Inflammatory macrophage (primary cell): ENCODE measurements around the gene CORIN.
"Not testable (repeated sequence)": the region's sequence is repeated elsewhere in the genome, so short reads cannot be mapped to it uniquely, and the experiment has no call there.

Source experiments
- DNase-seq, 2 donors: peaks; one replicate each; pipeline ENCODE4 v3.0.0-alpha.2; 2020 to 2022

The CORIN gene

GRCh38 chr4:47631161-47631560, 206.7 kb downstream of the CORIN start:
- no peak for DNase-seq

GRCh38 chr4:47624031-47624441, 213.8 kb downstream of the CORIN start:
- DNase-seq, result no peak

GRCh38 chr4:47621181-47621580, 216.7 kb downstream of the CORIN start:
- no peak for DNase-seq

- no peak for DNase-seq
Observed at GRCh38 chr4:47619691-47620090, 218.2 kb downstream of the CORIN start.

GRCh38 chr4:47617607-47618006, 220.3 kb downstream of the CORIN start:
- no peak for DNase-seq

- DNase-seq, result no peak
Observed at GRCh38 chr4:47615385-47615784, 222.5 kb downstream of the CORIN start.

GRCh38 chr4:47612116-47613023, 225.5 kb downstream of the CORIN start:
- DNase-seq, result no peak

- no peak for DNase-seq
Observed at GRCh38 chr4:47606482-47606881, 231.4 kb downstream of the CORIN start.

GRCh38 chr4:47598896-47599295, 239.0 kb downstream of the CORIN start:
- no peak for DNase-seq

GRCh38 chr4:47598320-47598719, 239.5 kb downstream of the CORIN start:
- DNase-seq, result no peak

- DNase-seq, result no peak
Observed at GRCh38 chr4:47597696-47598095, 240.2 kb downstream of the CORIN start.

GRCh38 chr4:47590325-47590724, 247.5 kb downstream of the CORIN start:
- no peak for DNase-seq

GRCh38 chr4:47579235-47579634, 258.6 kb downstream of the CORIN start:
- no peak for DNase-seq

GRCh38 chr4:47577779-47578553, 259.9 kb downstream of the CORIN start:
- no peak for DNase-seq

- DNase-seq, result no peak
Observed at GRCh38 chr4:47572981-47573380, 264.9 kb downstream of the CORIN start.

- DNase-seq, result no peak
Observed at GRCh38 chr4:47570816-47571215, 267.1 kb downstream of the CORIN start.

GRCh38 chr4:47567511-47567910, 270.4 kb downstream of the CORIN start:
- DNase-seq, result no peak

- no peak for DNase-seq
Observed at GRCh38 chr4:47566969-47567368, 270.9 kb downstream of the CORIN start.

- no peak for DNase-seq
Observed at GRCh38 chr4:47566566-47566965, 271.3 kb downstream of the CORIN start.

- no peak for DNase-seq
Observed at GRCh38 chr4:47562297-47562696, 275.6 kb downstream of the CORIN start.

GRCh38 chr4:47561331-47561730, 276.5 kb downstream of the CORIN start:
- DNase-seq, result no peak

- no peak for DNase-seq
Observed at GRCh38 chr4:47560682-47561081, 277.2 kb downstream of the CORIN start.

GRCh38 chr4:47557255-47557654, 280.6 kb downstream of the CORIN start:
- DNase-seq, result no peak

GRCh38 chr4:47555920-47556319, 281.9 kb downstream of the CORIN start:
- DNase-seq, result not testable (repeated sequence)
